ENCODE results near the gene GCNT2.

DNA sequence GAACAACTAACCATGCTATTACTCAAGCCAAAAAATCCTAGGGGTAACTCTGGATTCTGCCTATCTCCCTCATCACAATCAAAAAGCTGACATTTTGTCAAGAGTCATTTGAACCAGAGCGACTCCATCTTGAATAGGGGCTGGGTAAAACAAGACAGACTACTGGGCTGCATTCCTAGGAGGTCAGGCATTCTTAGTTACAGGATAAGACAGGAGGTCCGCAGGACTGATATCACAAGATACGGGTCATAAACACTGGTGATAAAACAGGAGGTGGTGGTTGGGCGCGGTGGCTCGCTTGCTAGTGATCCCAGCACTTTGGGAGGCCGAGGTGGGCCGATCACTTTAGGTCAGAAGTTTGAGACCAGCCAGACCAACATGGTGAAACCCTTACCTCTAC lies 141.1 kb downstream of the GCNT2 start:
- TF ChIP-seq, protein P1, sequence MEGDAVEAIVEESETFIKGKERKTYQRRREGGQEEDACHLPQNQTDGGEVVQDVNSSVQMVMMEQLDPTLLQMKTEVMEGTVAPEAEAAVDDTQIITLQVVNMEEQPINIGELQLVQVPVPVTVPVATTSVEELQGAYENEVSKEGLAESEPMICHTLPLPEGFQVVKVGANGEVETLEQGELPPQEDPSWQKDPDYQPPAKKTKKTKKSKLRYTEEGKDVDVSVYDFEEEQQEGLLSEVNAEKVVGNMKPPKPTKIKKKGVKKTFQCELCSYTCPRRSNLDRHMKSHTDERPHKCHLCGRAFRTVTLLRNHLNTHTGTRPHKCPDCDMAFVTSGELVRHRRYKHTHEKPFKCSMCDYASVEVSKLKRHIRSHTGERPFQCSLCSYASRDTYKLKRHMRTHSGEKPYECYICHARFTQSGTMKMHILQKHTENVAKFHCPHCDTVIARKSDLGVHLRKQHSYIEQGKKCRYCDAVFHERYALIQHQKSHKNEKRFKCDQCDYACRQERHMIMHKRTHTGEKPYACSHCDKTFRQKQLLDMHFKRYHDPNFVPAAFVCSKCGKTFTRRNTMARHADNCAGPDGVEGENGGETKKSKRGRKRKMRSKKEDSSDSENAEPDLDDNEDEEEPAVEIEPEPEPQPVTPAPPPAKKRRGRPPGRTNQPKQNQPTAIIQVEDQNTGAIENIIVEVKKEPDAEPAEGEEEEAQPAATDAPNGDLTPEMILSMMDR (conservative IDR thresholded peaks at IDR 0.05 in 1 of 2, IDR thresholded peaks at IDR 0.05 in 1 of 2; ENCODE audit: extremely low read depth in 1 of 2, insufficient read depth in 1 of 2, low read depth in 1 of 2, low read length in 2 of 2): no peak
- TF ChIP-seq EZH2 (IDR thresholded peaks at IDR 0.05; ENCODE audit: borderline replicate concordance, low read length): no peak

Measured in mammary epithelial cell (primary cell).